ENCODE results near the gene GNGT1.

Gene GNGT1

DNA sequence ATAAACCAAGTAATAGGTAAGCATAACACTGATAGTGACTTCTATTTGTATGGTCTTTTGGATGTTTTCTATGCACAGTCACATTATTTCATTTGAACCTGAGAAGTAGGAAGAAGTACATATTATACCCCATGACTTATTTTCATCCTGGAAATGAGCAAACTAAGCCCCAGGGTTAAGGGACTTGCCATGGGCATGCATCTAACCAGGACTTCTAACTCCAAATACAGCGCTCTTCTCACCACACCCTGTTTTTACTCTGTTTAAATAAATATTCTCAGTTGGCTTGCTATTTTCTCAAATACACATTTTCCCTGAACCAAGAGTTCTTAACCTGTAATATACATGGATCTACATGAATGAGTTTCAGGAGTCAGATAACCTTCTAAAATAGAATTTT is 31.5 kb downstream of the GNGT1 start:
- no peak for DNase-seq (ENCODE audit: low spot score)
- in situ Hi-C loops (cut with MboI; ENCODE audit: low sequenced_read_pairs, unreplicated experiment), result no loop called here
- TF ChIP-seq, protein P1, sequence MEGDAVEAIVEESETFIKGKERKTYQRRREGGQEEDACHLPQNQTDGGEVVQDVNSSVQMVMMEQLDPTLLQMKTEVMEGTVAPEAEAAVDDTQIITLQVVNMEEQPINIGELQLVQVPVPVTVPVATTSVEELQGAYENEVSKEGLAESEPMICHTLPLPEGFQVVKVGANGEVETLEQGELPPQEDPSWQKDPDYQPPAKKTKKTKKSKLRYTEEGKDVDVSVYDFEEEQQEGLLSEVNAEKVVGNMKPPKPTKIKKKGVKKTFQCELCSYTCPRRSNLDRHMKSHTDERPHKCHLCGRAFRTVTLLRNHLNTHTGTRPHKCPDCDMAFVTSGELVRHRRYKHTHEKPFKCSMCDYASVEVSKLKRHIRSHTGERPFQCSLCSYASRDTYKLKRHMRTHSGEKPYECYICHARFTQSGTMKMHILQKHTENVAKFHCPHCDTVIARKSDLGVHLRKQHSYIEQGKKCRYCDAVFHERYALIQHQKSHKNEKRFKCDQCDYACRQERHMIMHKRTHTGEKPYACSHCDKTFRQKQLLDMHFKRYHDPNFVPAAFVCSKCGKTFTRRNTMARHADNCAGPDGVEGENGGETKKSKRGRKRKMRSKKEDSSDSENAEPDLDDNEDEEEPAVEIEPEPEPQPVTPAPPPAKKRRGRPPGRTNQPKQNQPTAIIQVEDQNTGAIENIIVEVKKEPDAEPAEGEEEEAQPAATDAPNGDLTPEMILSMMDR (IDR thresholded peaks at IDR 0.05; ENCODE audit: borderline replicate concordance, control extremely low read depth, extremely low read depth, insufficient read depth, missing control alignments), result no peak

DNA sequence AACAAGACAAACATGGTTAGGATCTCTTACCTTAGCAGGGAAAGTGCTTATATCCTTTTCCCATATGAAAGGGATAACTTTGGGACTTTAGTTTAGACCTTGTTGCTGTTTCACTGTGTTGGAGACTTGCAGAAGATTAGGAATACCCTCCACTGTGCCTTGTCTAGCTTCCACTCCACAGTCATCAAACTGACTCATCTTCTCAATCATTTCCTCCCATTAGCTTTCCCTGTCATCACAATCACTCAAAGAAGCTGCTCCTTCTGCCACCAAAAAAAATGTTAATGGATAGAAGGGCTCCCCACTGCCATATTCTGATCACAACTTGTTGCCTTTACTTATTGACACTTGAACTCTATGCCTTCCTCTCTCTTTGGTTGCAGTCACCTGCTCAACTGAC is 31.9 kb downstream of the GNGT1 start:
- TF ChIP-seq, protein P1 (IDR thresholded peaks at IDR 0.05; ENCODE audit: borderline replicate concordance, control extremely low read depth, extremely low read depth, insufficient read depth, missing control alignments), result no peak
- DNase-seq (ENCODE audit: low spot score), result no peak
- in situ Hi-C loops (cut with MboI; ENCODE audit: low sequenced_read_pairs, unreplicated experiment), result no loop called here

DNA sequence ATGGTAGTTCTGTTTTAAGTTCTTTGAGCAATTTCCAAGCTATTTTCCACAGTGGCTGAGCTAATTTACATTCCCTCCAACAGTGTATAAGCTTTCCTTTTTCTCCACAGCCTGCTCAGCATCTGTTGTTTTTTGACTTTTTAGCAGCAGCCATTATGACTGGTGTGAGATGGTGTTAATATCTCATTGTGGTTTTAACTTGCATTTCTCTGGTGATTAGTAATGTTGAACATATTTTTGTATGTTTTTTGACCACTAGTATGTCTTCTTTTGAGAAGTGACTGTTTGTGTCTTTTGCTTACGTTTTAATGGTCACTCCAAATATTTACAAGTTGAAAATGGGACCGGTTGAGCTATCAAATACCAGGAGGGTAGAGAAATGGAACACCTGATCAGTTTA is 35.6 kb downstream of the GNGT1 start:
- in situ Hi-C loops (cut with MboI; ENCODE audit: low sequenced_read_pairs, unreplicated experiment), result no loop called here
- TF ChIP-seq, protein P1 (IDR thresholded peaks at IDR 0.05; ENCODE audit: borderline replicate concordance, control extremely low read depth, extremely low read depth, insufficient read depth, missing control alignments), result no peak
- no peak for DNase-seq (ENCODE audit: low spot score)

DNA sequence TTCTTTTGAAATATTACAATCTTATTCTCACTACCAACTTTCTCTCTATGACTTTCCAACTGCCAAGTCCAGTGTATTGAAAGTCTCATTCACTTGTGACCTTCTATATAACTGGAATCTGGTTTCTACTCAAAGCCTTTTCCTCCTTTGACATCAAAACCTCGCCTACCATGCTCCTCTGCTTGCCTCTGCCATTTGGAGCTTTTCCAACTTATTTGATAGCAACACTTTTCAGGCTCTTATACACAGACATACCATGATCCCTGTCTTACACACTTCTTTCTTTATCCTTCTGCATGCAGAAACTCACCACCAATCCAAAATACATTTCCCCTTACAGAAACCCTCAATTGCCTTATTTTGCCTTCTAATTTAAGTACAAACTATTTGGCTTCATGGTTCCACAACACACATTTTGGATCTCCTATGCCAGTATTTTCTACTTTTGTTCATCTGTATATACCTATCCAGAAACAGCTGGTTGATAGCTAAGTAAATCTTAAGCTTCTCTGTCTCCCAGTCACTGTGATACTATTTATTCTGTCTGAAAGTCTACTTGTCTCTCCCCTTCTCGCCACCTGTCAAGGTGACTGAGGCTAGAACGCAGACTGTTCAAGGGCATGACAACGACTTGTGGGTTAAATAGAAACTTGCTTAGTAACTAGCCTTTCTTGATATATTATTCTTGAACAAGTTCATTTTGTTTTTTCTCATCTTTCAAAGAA is 37.6 kb downstream of the GNGT1 start:
- TF ChIP-seq, protein P1 (IDR thresholded peaks at IDR 0.05; ENCODE audit: borderline replicate concordance, control extremely low read depth, extremely low read depth, insufficient read depth, missing control alignments), result no peak
- DNase-seq (ENCODE audit: low spot score), result no peak
- in situ Hi-C loops (cut with MboI; ENCODE audit: low sequenced_read_pairs, unreplicated experiment), result no loop called here

DNA sequence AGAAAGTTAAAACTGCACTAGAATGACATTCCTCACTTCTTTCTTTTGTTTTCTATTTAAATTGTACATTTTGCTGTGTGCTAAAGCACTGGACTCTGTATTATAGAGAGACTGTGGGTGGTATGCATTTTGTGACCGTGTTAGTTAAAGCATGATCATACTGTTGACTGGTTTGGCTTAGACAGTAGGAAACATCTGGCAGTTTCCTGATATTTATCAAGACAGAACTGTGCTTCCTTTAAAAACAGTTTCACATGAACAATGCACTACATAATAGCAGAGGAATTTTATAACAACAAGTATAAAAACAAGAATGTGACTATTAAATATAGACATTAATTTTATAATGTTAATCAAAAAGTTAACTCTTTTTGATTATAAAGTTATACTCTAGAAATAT is 38.3 kb downstream of the GNGT1 start:
- in situ Hi-C loops (cut with MboI; ENCODE audit: low sequenced_read_pairs, unreplicated experiment), result no loop called here
- DNase-seq (ENCODE audit: low spot score), result no peak
- TF ChIP-seq, protein P1 (IDR thresholded peaks at IDR 0.05; ENCODE audit: borderline replicate concordance, control extremely low read depth, extremely low read depth, insufficient read depth, missing control alignments), result no peak

DNA sequence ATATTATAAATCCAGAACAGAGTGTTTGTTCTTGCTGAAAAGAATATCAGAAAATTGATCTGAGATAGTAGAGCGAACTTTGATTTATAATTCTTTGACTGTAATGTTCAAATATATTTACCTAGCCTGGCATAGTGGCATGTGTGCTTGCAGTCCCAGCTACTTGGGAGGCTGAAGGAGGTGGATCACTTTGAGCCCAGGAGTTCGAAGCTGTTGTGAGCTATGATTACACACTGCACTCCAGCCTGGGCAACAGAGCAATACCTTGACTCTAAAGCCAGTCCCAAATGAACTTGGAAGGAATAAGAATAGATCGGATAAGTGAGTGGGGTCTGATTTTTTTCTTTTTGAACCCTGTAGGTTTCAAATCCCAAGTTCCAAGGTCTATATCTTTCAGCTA is 38.7 kb downstream of the GNGT1 start:
- in situ Hi-C loops (cut with MboI; ENCODE audit: low sequenced_read_pairs, unreplicated experiment), result no loop called here
- TF ChIP-seq, protein P1 (IDR thresholded peaks at IDR 0.05; ENCODE audit: borderline replicate concordance, control extremely low read depth, extremely low read depth, insufficient read depth, missing control alignments), result no peak
- DNase-seq (ENCODE audit: low spot score), result no peak

All from GM13976 (cell line).